Measurements from ENCODE around the gene PLA2G6. TPM values are rescaled to one million over a fixed set of nuclear protein-coding genes. Genes with fewer than 3 reads are reported as not detected.

PLA2G6 gene
- total and polyA plus RNA-seq, 9 of the 15 experiments (the other 6 are each of a cell fraction or from before 2014, with no cell fraction given): 0.11 to 12.2 (median 9.7) TPM

DNA sequence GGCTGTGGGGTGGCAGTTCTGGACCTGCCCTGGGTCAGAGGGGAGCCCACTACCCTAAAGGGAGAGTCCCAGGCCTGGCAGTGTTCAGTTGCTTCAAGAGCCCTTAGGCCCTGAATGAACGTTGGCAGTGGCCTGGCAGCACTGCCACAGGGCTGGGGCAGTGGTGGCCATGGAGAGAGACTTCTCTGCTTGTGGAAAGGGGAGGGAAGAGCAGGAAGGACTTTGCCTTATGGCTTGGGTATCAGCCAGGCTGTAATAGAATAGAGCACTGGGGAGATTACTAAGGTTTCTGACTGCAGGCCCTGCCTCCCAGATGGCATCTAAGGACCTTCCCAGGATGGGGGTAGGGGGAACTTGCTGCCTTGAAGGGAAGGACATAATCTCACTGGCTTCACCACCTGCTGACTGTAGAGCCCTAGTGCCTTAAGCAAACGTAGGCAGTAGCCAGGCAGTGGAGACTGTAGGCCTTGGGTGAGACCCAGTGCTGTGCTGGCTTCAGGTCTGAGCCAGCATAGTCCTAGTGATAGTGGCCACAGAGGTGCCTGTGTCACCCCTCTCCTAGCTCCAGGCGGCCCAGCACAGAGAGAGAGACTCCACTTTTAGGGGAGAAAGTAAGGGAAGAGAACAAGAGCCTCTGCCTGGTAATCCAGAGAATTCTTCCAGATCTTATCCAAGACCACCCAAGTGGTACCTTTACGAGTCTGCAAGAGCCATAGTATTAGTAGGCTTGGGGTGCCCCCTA lies 27.6 kb downstream of the PLA2G6 start:
- TF ChIP-seq, protein P1, sequence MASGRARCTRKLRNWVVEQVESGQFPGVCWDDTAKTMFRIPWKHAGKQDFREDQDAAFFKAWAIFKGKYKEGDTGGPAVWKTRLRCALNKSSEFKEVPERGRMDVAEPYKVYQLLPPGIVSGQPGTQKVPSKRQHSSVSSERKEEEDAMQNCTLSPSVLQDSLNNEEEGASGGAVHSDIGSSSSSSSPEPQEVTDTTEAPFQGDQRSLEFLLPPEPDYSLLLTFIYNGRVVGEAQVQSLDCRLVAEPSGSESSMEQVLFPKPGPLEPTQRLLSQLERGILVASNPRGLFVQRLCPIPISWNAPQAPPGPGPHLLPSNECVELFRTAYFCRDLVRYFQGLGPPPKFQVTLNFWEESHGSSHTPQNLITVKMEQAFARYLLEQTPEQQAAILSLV (tag; IDR thresholded peaks at IDR 0.05): no peak
- TF ChIP-seq, protein P2, sequence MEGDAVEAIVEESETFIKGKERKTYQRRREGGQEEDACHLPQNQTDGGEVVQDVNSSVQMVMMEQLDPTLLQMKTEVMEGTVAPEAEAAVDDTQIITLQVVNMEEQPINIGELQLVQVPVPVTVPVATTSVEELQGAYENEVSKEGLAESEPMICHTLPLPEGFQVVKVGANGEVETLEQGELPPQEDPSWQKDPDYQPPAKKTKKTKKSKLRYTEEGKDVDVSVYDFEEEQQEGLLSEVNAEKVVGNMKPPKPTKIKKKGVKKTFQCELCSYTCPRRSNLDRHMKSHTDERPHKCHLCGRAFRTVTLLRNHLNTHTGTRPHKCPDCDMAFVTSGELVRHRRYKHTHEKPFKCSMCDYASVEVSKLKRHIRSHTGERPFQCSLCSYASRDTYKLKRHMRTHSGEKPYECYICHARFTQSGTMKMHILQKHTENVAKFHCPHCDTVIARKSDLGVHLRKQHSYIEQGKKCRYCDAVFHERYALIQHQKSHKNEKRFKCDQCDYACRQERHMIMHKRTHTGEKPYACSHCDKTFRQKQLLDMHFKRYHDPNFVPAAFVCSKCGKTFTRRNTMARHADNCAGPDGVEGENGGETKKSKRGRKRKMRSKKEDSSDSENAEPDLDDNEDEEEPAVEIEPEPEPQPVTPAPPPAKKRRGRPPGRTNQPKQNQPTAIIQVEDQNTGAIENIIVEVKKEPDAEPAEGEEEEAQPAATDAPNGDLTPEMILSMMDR (IDR thresholded peaks at IDR 0.05 in 2 of 3, conservative IDR thresholded peaks at IDR 0.05 in 1 of 3; ENCODE audit: insufficient read depth in 2 of 3, low read depth in 1 of 3, low read length in 3 of 3): peak in 2 of 3 experiments; percentile 25 to 42; a peak in 3 of 6 replicates
- TF ChIP-seq RAD21 (CRISPR knock-in tag; conservative IDR thresholded peaks at IDR 0.05 in 1 of 2, IDR thresholded peaks at IDR 0.05 in 1 of 2): peak; percentile 46 to 62
- intact Hi-C loops (cut with micrococcal nuclease) (loop anchor here (2.0 kb wide), 1 partner anchor 101 kb away; no protein-coding TSS in a partner anchor), in situ Hi-C loops (cut with MboI) (no loop called here)
- CTCF ChIA-PET (ENCODE audit: low intra/inter-chr PET ratio): interaction anchor here (0.9 kb wide), 1 partner anchor 102 kb away, joined by 3 read pairs; no protein-coding TSS in a partner anchor
- H4K20me1 ChIP-seq (replicated peaks; ENCODE audit: control insufficient read depth, insufficient read depth, low read length): no peaks in the 10 kb centered on the region
- peaks cover 0 to 7% of the 10 kb centered on the region in 2 experiments; a peak in 4 of 5 replicates for H3K4me1 ChIP-seq (replicated peaks in 1 of 2; ENCODE audit: control insufficient read depth in 2 of 2, insufficient read depth in 2 of 2, low read length in 2 of 2)
- POLR2A ChIA-PET: interaction anchor here (0.9 to 1.7 kb wide), 2 partner anchors 10 to 26 kb away, joined by 3 to 8 read pairs; no protein-coding TSS in a partner anchor
- H3K36me3 ChIP-seq (ENCODE audit: control insufficient read depth, insufficient read depth, low read length): no peaks in the 10 kb centered on the region
- DNase-seq (ENCODE audit: extremely low read depth in 1 of 4, low spot score in 3 of 4) (no peak), ATAC-seq (0 out of 3 replicates have a peak, but pooled peaks have one; percentile 27), FAIRE-seq (no peak)
- H3K27me3 ChIP-seq (ENCODE audit: control insufficient read depth in 2 of 2, insufficient read depth in 2 of 2, low read length in 2 of 2): no peaks in the 10 kb centered on the region
- 37% methylated on average over 4 of the region's 4 CpGs for WGBS (ENCODE audit: insufficient coverage, low coverage, missing lambda C conversion rate)
- H3K9me3 ChIP-seq (replicated peaks; ENCODE audit: control insufficient read depth, insufficient read depth, low read depth, low read length): no peaks in the 10 kb centered on the region
- H3K9me1 ChIP-seq (ENCODE audit: control insufficient read depth, insufficient read depth, low read length): no peaks in the 10 kb centered on the region
- H3K27ac ChIP-seq (ENCODE audit: extremely low read depth, low read depth, low read length): no peak overlapping the region
- no TSS peak for BruUV-seq (replicated peaks)
- H3K79me2 ChIP-seq (ENCODE audit: control insufficient read depth, insufficient read depth, low read length): no peaks in the 10 kb centered on the region
- H3K4me2 ChIP-seq (ENCODE audit: insufficient read depth, low read length): no peak overlapping the region
- H3K9ac ChIP-seq (ENCODE audit: insufficient read depth in 1 of 2, low read depth in 2 of 2, low read length in 2 of 2): peak overlapping the region in 1 of 2 experiments; percentile 64; a peak in 1 of 4 replicates
- H2AFZ ChIP-seq (ENCODE audit: low read depth, low read length): no peak overlapping the region
- no peak overlapping the region for H3K4me3 ChIP-seq

Data from K562 (cell line).